OCI-LY1 (cell line): ENCODE data around the gene ABL2.

Experiments
- H2AFZ ChIP-seq: fragments of 200-600 bp; sonication (generic), shearing (Covaris generic); 2 replicates; pipeline ENCODE4 v1.6.0; 2014; ENCODE audit warnings: antibody characterized with exemption, mild to moderate bottlenecking, low read length
- H3F3A ChIP-seq: fragments of 200-600 bp; sonication (generic), shearing (Covaris generic); 2 replicates; pipeline ENCODE4 v1.6.0; 2014; ENCODE audit warnings: mild to moderate bottlenecking, antibody characterized with exemption, low read length, moderate library complexity; ENCODE audit not compliant: insufficient read depth
- H3K27ac ChIP-seq: fragments of 200-600 bp; sonication (generic); 2 replicates; pipeline ENCODE4 v1.5.1; 2014; ENCODE audit warnings: low read length, mixed run types, mild to moderate bottlenecking, low read depth; ENCODE audit not compliant: poor library complexity, severe bottlenecking
- H3K27me3 ChIP-seq: fragments of 200-600 bp; sonication (generic); 2 replicates; pipeline ENCODE4 v1.6.0; 2014; ENCODE audit warnings: antibody characterized with exemption, mild to moderate bottlenecking, low read length, moderate library complexity; ENCODE audit not compliant: insufficient read depth
- H3K36me3 ChIP-seq: fragments of 200-600 bp; sonication (generic); 2 replicates; pipeline ENCODE4 v1.6.1; 2014; ENCODE audit warnings: mild to moderate bottlenecking, antibody characterized with exemption, low read length, moderate library complexity, mixed read lengths; ENCODE audit not compliant: insufficient read depth
- H3K4me1 ChIP-seq: fragments of 200-600 bp; sonication (generic); 2 replicates; pipeline ENCODE4 v1.5.1; 2014; ENCODE audit warnings: mild to moderate bottlenecking, low read length, moderate library complexity; ENCODE audit not compliant: insufficient read depth, severe bottlenecking
- H3K4me2 ChIP-seq: fragments of 200-600 bp; sonication (generic), shearing (Covaris generic); 2 replicates; pipeline ENCODE4 v1.6.1; 2014; ENCODE audit warnings: low read length
- H3K4me3 ChIP-seq: fragments of 200-600 bp; sonication (generic); 2 replicates; pipeline ENCODE4 v1.5.1; 2014; ENCODE audit warnings: low read length, low read depth, mild to moderate bottlenecking, mixed read lengths; ENCODE audit not compliant: poor library complexity, severe bottlenecking
- H3K79me2 ChIP-seq: fragments of 200-600 bp; shearing (Covaris generic); 2 replicates; pipeline ENCODE4 v1.6.1; 2016; ENCODE audit warnings: mixed run types, low read length, mixed read lengths; ENCODE audit not compliant: insufficient read depth
- H3K9ac ChIP-seq: fragments of 200-600 bp; sonication (generic), shearing (Covaris generic); 2 replicates; pipeline ENCODE4 v1.6.1; 2014; ENCODE audit warnings: mild to moderate bottlenecking, low read length, mixed read lengths
- H3K9me2 ChIP-seq: fragments of 200-600 bp; sonication (generic), shearing (Covaris generic); 2 replicates; pipeline ENCODE4 v1.6.1; 2014; ENCODE audit warnings: low read depth, mild to moderate bottlenecking, low read length, mixed read lengths
- H3K9me3 ChIP-seq: fragments of 200-600 bp; shearing (Covaris generic); 2 replicates; pipeline ENCODE4 v1.6.1; 2014; ENCODE audit warnings: low read length, mixed read lengths
- H4K20me1 ChIP-seq: fragments of 200-600 bp; sonication (generic), shearing (Covaris generic); 2 replicates; pipeline ENCODE4 v1.6.0; 2016; ENCODE audit warnings: mild to moderate bottlenecking, low read length; ENCODE audit not compliant: insufficient read depth
- EZH2 ChIP-seq: fragments of 200-600 bp; sonication (generic), shearing (Covaris generic); IDR thresholded peaks from 2 replicates; pipeline ENCODE4 v1.8.0; 2017; ENCODE audit warnings: borderline replicate concordance, mixed run types, mild to moderate bottlenecking, antibody characterized with exemption, low read length, moderate library complexity, mixed read lengths
- TF ChIP-seq, protein P1 (sequence below): fragments of 200-600 bp; sonication (generic), shearing (Covaris generic); IDR thresholded peaks from 2 replicates; pipeline ENCODE4 v1.5.1; 2017; ENCODE audit warnings: mild to moderate bottlenecking, antibody characterized with exemption, low read length, moderate library complexity, mixed read lengths

ABL2 gene

DNA sequence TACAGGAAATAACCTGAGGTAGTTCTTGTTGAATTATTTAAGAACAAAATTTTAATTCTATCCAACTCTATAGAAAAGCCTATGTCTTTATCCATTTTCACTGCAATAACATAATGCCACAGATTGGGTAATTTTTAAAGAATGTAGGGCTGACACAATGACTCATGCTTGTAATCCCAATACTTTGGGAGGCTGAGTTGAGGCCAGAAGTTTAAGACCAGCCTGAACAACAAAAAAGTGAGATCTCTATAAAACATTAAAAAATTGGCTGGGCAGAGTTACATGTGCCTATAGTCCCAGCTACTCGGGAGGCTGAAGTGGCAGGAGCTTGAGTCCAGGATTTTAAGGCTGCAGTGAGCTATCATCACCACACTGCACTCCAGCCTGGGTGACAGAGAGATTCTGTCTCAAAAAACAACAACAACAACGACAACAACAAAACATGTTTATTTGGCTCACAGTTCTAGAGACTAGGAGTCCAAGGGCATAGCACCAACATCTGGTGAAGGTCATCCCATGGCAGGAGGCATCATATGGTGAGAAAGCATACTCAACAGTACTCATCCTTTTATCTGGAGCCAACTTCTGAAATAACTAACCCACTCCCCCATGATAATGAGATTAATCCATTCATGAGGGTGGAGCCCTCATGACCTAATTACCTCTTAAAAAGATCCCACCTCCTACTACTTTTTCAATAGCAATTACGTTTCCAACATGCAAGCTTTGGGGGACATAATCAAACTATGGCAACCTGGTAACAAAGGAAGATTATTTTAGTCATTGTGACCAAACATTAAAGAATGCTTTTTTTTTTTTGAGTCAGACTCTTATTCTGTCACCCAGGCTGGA is 59.6 kb downstream of the ABL2 start:
- peak overlapping the region; percentile 17 for H3K27ac ChIP-seq
- H3K79me2 ChIP-seq = peaks cover 5% of the 10 kb centered on the region; the same call in 1 of the 2 replicates
- H3K9ac ChIP-seq = no peak overlapping the region
- no peak overlapping the region for H3K4me2 ChIP-seq
- no peaks in the 10 kb centered on the region for H3K9me3 ChIP-seq
- H3K4me3 ChIP-seq = no peak overlapping the region
- no peaks in the 10 kb centered on the region for H4K20me1 ChIP-seq
- no peaks in the 10 kb centered on the region for H3K36me3 ChIP-seq
- TF ChIP-seq, protein P1, sequence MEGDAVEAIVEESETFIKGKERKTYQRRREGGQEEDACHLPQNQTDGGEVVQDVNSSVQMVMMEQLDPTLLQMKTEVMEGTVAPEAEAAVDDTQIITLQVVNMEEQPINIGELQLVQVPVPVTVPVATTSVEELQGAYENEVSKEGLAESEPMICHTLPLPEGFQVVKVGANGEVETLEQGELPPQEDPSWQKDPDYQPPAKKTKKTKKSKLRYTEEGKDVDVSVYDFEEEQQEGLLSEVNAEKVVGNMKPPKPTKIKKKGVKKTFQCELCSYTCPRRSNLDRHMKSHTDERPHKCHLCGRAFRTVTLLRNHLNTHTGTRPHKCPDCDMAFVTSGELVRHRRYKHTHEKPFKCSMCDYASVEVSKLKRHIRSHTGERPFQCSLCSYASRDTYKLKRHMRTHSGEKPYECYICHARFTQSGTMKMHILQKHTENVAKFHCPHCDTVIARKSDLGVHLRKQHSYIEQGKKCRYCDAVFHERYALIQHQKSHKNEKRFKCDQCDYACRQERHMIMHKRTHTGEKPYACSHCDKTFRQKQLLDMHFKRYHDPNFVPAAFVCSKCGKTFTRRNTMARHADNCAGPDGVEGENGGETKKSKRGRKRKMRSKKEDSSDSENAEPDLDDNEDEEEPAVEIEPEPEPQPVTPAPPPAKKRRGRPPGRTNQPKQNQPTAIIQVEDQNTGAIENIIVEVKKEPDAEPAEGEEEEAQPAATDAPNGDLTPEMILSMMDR = no peak
- TF ChIP-seq EZH2 = no peak
- H3K4me1 ChIP-seq = peaks cover 20% of the 10 kb centered on the region
- no peaks in the 10 kb centered on the region for H3K9me2 ChIP-seq
- no peaks in the 10 kb centered on the region for H3K27me3 ChIP-seq
- no peaks in the 10 kb centered on the region for H3F3A ChIP-seq
- no peak overlapping the region for H2AFZ ChIP-seq

DNA sequence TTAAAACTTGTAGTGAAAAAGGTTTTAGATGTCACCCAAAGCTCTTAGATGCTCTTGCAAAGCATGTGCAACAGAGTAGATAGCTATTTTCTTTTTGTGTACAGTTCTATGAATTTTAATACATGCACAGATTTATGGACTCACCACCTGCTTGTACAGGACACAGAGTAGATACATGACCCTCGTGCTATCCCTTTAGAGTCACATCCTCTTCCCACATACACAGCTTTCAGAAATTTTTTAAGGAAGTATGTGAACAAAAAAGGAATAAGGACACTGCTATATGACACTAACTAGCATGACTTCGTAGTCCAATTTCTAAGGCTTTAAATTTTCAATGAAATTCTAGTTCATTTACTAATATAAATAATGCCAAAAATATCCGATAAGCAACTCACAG is 60.9 kb downstream of the ABL2 start:
- no peak overlapping the region for H3K9ac ChIP-seq
- no peak overlapping the region for H3K4me3 ChIP-seq
- H3K9me2 ChIP-seq = no peaks in the 10 kb centered on the region
- TF ChIP-seq, protein P1 = no peak
- no peak for TF ChIP-seq EZH2
- no peak overlapping the region for H3K27ac ChIP-seq
- H3K36me3 ChIP-seq = no peaks in the 10 kb centered on the region
- H3K9me3 ChIP-seq = no peaks in the 10 kb centered on the region
- H3K4me2 ChIP-seq = no peak overlapping the region
- peaks cover 20% of the 10 kb centered on the region for H3K4me1 ChIP-seq
- no peaks in the 10 kb centered on the region for H4K20me1 ChIP-seq
- H3K27me3 ChIP-seq = no peaks in the 10 kb centered on the region
- no peaks in the 10 kb centered on the region for H3F3A ChIP-seq
- no peak overlapping the region for H2AFZ ChIP-seq
- H3K79me2 ChIP-seq = peaks cover 5% of the 10 kb centered on the region; the same call in 1 of the 2 replicates

DNA sequence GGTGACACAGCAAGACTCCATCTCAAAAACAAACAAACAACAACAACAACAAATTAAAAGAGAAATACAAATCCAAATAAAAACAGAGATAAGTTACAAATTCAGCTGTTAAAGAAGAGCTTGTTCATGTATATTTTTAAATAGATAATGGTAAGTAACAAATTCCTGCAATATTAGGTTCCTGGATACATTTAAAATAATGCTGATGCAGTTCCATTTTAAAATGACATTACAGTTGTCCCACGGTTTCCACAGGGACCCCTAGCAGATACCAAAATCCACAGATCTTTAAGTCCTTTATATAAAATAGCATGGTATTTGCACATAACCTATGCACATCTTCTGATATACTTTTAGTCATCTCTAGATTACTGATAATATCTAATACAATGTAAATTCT is 61.5 kb downstream of the ABL2 start:
- H3K27ac ChIP-seq = no peak overlapping the region
- H3F3A ChIP-seq = no peaks in the 10 kb centered on the region
- peaks cover 20% of the 10 kb centered on the region for H3K4me1 ChIP-seq
- no peaks in the 10 kb centered on the region for H3K9me2 ChIP-seq
- peaks cover 5% of the 10 kb centered on the region; the same call in 1 of the 2 replicates for H3K79me2 ChIP-seq
- TF ChIP-seq, protein P1 = no peak
- no peak for TF ChIP-seq EZH2
- no peaks in the 10 kb centered on the region for H3K27me3 ChIP-seq
- no peak overlapping the region for H3K9ac ChIP-seq
- H4K20me1 ChIP-seq = no peaks in the 10 kb centered on the region
- H3K4me3 ChIP-seq = no peak overlapping the region
- H3K4me2 ChIP-seq = no peak overlapping the region
- no peak overlapping the region for H2AFZ ChIP-seq
- no peaks in the 10 kb centered on the region for H3K36me3 ChIP-seq
- H3K9me3 ChIP-seq = no peaks in the 10 kb centered on the region
